ENCODE measurements around the gene ACSF3.
"Not testable (repeated sequence)": the region's sequence is repeated elsewhere in the genome, so short reads cannot be mapped to it uniquely, and the experiment has no call there.

Gene ACSF3

DNA sequence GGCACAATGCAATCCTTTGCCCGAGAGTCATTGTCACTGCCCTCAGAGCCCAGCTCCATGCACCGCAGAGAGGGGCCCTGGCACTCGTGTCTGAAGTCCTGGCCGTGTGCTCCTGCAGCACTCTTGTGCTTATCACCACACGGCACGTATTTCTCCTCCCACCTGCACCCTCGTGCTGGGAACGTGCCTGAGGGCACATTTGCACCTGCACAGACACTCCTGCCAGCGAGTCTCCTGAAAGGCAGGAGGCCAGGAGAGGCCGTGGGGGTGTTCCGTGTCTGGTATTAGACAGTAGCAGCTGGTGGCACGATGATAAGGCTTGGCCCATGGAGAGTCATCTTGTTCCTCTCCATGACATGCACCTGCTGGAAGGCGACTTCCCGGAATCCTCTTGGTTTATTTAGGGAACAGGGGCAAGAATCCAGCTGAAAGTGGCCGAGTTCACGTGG, 3.4 kb upstream of the ACSF3 start:
- Histone ChIP-seq H3K27me3 (peaks cover 0 to 55% of the 10 kb centered on the region in 2 donors), H3K4me3 (no peak overlapping the region), H3K9me3 (no peaks in the 10 kb centered on the region), H3K36me3 (no peaks in the 10 kb centered on the region), H3K27ac (no peak overlapping the region), H3K4me1 (peaks cover 4 to 23% (median 14%) of the 10 kb centered on the region in 4 donors)
- DNase-seq, result no peak
- TF ChIP-seq, protein P1, sequence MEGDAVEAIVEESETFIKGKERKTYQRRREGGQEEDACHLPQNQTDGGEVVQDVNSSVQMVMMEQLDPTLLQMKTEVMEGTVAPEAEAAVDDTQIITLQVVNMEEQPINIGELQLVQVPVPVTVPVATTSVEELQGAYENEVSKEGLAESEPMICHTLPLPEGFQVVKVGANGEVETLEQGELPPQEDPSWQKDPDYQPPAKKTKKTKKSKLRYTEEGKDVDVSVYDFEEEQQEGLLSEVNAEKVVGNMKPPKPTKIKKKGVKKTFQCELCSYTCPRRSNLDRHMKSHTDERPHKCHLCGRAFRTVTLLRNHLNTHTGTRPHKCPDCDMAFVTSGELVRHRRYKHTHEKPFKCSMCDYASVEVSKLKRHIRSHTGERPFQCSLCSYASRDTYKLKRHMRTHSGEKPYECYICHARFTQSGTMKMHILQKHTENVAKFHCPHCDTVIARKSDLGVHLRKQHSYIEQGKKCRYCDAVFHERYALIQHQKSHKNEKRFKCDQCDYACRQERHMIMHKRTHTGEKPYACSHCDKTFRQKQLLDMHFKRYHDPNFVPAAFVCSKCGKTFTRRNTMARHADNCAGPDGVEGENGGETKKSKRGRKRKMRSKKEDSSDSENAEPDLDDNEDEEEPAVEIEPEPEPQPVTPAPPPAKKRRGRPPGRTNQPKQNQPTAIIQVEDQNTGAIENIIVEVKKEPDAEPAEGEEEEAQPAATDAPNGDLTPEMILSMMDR (IDR thresholded peaks at IDR 0.05), result no peak
- intact Hi-C loops (cut with DNase I; ENCODE audit: low total_unique reads), result no loop called here

DNA sequence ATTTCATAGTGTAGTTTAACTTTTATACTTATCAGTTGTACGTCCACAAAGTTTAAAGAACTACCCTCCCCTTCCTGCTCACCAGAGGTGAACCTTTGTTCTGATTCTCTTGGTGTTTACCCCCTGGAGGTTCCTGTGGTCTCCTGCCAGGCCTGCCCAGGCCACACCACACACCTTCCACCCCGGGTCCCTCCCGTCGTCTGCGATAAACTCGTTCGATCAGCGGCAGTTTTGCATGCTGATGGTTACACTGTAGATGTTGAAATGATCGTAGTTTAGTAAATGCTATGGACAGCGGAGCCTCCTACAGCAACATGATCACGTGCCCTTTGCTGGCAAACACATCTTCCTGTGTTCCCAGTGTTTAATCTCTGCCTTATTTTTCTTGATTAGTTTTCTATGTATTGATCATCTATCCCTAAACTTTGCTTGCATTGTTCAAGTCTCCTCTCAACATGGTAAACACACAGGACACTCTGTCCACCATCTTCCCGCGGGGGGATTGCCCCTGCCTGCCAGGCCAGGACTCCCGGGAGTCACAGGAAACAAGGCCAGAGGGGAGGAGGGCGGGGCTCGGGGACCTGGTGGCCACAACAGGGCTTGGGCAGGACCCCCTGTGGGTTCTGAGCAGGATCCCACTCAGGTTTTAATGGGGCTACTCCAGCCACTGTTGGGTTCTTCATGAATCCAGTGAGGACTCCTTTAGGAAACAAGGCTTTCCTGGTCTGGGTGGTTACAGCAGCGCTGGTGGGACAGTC, 2.8 kb upstream of the ACSF3 start:
- peaks cover 0 to 49% of the 10 kb centered on the region in 2 donors for H3K27me3 ChIP-seq
- H3K4me1 ChIP-seq, result peaks cover 4 to 29% (median 17%) of the 10 kb centered on the region in 4 donors
- no peak for DNase-seq
- H3K9me3 ChIP-seq, result no peaks in the 10 kb centered on the region
- TF ChIP-seq, protein P1 (IDR thresholded peaks at IDR 0.05), result no peak
- no peak overlapping the region for H3K27ac ChIP-seq
- no peak overlapping the region for H3K4me3 ChIP-seq
- no peaks in the 10 kb centered on the region for H3K36me3 ChIP-seq
- intact Hi-C loops (cut with DNase I; ENCODE audit: low total_unique reads), result no loop called here

DNA sequence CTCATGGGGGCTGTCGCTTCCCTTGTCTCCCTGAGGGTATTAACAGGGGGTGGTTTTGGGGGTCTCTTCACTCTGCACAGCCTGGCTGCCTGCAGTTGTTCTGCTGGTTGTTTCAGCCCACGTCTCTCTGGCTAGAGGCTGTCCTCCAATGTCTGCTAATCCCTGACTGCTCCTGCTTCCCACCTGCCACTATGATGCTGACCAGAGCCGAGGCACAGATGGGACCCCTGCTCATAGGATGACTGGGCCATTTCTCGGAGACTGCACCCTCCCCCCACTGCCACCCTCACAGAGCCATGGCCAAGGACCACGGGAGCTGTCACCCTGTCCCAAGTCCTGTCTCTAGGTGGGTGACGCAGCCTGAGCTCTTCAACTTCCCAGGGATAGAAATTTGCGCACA, 1.6 kb upstream of the ACSF3 start:
- no peaks in the 10 kb centered on the region for H3K9me3 ChIP-seq
- peaks cover 4 to 36% (median 18%) of the 10 kb centered on the region in 4 donors for H3K4me1 ChIP-seq
- H3K27me3 ChIP-seq, result peaks cover 0 to 37% of the 10 kb centered on the region in 2 donors
- no peak overlapping the region for H3K27ac ChIP-seq
- DNase-seq, result no peak
- intact Hi-C loops (cut with DNase I; ENCODE audit: low total_unique reads), result no loop called here
- no peaks in the 10 kb centered on the region for H3K36me3 ChIP-seq
- TF ChIP-seq, protein P1 (IDR thresholded peaks at IDR 0.05), result no peak
- no peak overlapping the region for H3K4me3 ChIP-seq

DNA sequence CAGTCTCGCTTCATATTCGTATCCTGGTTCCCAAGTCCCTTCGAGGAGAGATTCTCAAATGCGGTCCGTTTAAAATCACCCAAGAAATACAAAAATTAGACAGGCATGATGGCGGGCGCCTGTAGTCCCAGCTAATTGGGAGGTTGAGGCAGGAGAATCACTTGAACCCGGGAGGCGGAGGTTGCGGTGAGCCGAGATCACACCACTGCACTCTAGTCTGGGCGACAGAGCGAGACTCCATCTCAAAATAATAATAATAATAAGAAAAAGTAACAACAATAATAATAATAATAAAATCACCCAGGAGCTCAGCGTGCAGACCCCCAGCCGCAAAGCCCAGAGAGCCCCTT, 425 bp upstream of the ACSF3 start:
- DNase-seq; H3K36me3 ChIP-seq; H3K9me3 ChIP-seq; intact Hi-C loops (cut with DNase I; ENCODE audit: low total_unique reads): not testable (repeated sequence)
- Histone ChIP-seq H3K27ac (peak overlapping the region; percentile 67 to 78), H3K27me3 (peaks cover 0 to 25% of the 10 kb centered on the region in 2 donors), H3K4me3 (peak overlapping the region; percentile 81 to 82), H3K4me1 (peaks cover 4 to 41% (median 18%) of the 10 kb centered on the region in 4 donors)

DNA sequence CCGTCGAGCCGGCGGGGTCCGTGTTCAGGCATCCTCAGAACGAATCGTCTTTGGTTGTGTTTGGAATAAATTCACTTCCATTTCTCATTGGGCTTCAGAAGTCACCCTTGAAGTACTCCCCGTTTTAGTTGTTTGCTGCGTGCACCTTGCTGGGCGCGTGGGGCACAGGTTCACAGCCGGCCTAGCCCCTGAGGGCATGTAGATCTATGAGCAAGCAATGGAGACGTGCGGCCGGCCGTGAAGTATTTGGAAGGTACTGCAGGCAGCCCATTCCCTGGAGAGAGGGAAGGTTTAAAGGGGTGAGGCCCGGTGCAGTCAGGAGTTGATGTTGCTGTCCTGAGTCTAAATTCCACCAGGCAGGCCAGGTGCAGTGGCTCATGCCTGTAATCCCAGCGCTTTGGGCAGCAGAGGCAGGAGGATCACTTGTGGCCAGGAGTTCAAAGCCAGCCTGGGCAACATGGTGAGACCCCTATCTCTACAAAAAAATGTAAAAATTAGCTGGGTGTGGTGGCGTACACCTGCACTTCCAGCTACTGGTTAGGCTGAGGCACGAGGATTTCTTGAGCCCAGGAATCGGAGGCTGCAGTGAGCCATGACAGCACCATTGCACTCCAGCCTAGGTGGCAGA, 714 bp downstream of the ACSF3 start:
- peak overlapping the region; percentile 63 to 67 for H3K27ac ChIP-seq
- H3K27me3 ChIP-seq, result peaks cover 0 to 15% of the 10 kb centered on the region in 2 donors
- H3K4me1 ChIP-seq, result peaks cover 4 to 41% (median 18%) of the 10 kb centered on the region in 4 donors
- TF ChIP-seq, protein P1 (IDR thresholded peaks at IDR 0.05), result no peak
- H3K36me3 ChIP-seq, result peaks cover 0 to 7% (median 6%) of the 10 kb centered on the region in 3 donors
- H3K9me3 ChIP-seq, result no peaks in the 10 kb centered on the region
- intact Hi-C loops (cut with DNase I; ENCODE audit: low total_unique reads), result no loop called here
- no peak for DNase-seq
- H3K4me3 ChIP-seq, result peak overlapping the region; percentile 81 to 82

DNA sequence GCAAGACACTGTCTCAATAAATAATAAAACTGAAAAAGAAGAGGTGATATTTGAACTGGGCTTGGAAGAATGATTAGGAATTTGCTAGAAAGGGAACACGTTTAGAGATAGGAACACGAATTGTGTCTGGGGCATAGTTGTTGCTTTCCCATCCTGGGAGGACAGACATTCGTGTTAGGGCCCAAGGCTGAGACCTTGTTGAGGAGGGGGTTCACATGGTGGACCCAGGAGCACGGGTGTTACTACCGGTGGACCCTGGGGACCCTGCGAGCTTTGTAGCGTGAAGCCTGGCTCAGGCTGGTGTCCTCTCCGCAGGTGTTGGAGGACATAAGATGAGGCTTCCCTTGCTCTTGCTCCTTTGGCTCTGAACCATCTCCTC, 1.2 kb downstream of the ACSF3 start:
- H3K36me3 ChIP-seq, result peaks cover 0 to 8% (median 6%) of the 10 kb centered on the region in 3 donors
- peak overlapping the region; percentile 81 to 82 for H3K4me3 ChIP-seq
- intact Hi-C loops (cut with DNase I; ENCODE audit: low total_unique reads), result no loop called here
- H3K27ac ChIP-seq, result no peak overlapping the region
- TF ChIP-seq, protein P1 (IDR thresholded peaks at IDR 0.05), result no peak
- peaks cover 4 to 41% (median 18%) of the 10 kb centered on the region in 4 donors for H3K4me1 ChIP-seq
- DNase-seq, result no peak
- H3K9me3 ChIP-seq, result no peaks in the 10 kb centered on the region
- H3K27me3 ChIP-seq, result peaks cover 0 to 10% of the 10 kb centered on the region in 2 donors

All from tibial artery (tissue), 4 donors.